GM19239 (cell line): ENCODE data around the gene PLA1A.
"Not testable (repeated sequence)": the region's sequence is repeated elsewhere in the genome, so short reads cannot be mapped to it uniquely, and the experiment has no call there.

Experiments
- DNase-seq: peaks from one replicate; pipeline ENCODE4 v3.0.0; 2011; ENCODE audit warnings: low spot score; ENCODE audit not compliant: insufficient read length
- FAIRE-seq: peaks from 2 replicates; lab custom pipeline; 2011; peaks lifted over from hg19 to GRCh38; lab: Jason Lieb, UNC

Gene PLA1A

DNA sequence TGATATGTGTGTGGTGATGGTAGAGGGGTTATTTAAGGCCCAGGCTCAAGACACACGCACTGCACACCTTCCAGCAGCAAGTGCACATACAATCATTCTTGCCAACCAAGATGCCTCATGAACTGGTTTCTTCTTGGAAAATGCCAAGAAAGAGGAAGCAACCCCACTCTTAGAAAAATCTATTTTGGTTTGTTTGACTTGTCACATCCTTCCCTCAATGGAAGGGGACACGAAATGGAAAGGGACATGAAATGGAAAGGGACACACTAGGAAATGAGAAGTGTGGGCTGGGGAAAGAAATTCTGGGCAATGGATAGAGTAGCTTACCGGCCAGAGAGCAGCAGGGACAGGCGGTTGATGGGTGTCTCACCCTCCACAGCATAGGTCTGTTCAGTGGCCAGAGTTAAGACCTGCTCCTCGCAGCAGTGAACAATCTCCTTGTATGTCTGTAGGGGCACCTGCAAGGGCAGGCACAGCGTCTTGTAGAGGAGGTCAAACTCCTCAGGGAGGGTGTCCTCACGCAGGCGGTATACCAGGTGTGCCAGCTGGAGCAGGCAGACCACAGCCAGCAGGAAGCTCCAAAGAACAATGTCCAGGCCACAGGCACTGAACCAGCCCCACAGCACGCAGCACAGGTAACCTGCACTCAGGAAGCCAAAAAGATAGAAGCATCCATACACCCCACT is 62.1 kb downstream of the PLA1A start:
- FAIRE-seq, result no peak
- DNase-seq, result no peak

DNA sequence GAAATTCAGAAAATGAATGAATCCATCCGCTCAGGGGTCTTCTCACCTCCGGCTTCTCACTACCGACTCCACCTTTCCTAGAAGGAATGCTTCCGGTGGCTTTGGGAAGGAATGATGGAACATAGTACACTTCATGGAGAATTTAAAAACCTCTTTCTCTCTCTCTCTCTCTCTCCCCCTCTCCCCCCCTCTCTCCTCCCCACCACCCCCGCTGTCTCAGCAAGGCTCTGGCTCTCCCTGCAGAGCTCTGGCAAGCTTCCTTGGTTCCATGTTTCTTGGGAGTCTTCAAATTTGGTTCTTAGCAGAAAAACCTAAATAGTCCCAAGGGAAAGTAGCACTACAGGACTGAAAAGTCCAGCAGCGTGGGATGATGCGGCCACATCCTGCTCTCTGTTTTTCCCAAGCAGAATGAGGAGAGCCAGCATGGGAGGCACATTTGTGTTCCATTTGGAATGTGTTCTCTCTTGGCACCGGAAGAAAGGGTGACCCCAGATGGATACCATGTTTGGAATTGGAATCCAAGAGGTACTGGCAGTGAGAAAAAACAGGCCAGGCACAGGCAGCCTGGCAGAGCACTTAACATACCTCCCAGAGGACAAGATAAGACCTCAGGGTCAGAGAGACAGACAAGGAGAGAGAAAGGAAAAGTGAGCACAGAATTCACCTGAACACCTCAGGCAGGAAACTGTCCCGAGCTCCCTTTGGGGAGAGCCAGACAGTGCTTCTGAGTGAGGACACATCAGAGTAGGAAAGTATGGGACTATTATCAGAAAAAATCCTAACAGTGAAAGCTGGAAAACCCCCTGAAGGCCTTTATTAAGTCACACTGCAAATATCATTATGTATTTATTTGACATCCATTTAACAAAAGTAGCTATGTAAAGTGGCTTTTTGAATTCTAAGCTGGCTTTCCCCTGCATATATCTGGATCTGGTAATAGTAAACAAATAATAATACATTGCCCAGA is 63.1 kb downstream of the PLA1A start, which contains the start of gene POPDC2:
POPDC2 (minus strand) TSS at position 116 of the 967 bp plus-strand sequence. CDS start 166 bp downstream, outside the sequence.
- FAIRE-seq, result no peak
- DNase-seq, result no peak

DNA sequence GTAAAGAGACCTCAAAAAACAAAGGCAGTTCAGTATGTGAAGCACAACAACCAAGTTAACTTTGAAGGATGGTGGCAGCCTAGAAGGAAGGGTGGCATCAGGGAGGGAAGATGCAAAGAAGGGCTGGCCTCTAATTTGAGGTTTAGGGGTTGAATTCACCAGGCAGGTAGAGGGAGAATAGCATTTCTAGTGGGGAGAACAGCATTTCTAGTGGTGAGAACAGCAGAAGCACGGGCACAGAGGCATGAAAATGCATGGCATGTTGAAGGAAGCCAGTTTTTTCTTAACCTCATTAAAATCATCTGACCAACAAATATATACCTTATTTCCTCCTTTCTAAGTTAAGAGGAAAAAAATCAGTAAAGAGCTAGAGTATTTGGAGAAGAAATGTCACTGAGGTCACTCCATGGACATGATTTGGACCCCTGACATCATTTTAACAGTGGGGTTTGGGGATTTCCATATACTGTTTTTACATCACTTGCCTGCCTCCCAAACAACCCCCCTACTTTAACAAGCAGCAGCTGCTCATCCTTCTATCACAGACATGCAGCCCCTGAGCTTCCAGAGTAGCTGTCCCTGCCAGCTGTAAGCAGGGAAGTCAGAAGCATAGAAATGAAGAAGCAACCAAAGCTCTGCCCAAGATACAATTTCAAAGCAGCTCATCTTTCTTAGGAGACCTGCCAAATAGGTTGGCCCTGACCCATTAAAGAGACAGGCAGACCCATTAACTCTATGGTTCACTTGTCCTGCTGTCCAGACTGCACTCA is 65.1 kb downstream of the PLA1A start:
- DNase-seq (no peak), FAIRE-seq (no peak)

DNA sequence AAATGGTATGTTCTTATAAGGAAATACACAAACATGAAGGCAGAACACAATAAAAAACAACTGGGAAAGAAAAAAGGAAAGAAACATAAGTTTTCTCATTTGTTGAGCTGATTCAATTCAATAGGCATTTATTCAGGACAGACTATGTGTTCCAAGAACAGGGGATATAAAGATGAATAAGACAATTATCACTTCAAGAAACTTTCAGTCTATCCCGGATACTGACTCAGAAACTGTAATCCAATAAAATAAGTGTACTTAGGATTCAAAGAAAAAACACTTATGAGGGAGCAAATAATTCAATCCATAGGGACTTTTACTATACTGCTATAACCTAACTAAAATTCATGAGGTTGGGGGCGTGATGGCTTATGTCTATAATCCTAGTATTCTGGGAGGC is 66.2 kb downstream of the PLA1A start:
- DNase-seq (no peak), FAIRE-seq (no peak)

DNA sequence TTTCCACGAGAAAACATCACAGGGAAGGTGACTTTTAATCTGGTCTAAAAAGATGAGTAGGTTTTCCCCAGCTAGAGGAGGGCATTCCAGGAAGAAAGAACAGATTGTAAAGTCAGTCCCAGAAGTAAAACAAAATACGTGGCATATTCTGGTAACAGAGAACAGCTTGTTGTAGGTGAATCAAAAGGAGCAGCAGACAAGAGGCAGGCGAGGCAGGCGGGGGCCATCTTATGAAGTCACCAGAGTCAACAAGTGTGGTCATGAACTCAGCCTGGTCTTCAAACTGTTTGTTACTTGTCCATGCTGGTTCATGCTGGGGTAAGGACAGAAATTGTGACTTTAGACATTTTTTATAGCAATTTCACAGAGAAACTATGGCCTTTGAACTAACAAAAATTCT is 66.7 kb downstream of the PLA1A start:
- DNase-seq (no peak), FAIRE-seq (no peak)

DNA sequence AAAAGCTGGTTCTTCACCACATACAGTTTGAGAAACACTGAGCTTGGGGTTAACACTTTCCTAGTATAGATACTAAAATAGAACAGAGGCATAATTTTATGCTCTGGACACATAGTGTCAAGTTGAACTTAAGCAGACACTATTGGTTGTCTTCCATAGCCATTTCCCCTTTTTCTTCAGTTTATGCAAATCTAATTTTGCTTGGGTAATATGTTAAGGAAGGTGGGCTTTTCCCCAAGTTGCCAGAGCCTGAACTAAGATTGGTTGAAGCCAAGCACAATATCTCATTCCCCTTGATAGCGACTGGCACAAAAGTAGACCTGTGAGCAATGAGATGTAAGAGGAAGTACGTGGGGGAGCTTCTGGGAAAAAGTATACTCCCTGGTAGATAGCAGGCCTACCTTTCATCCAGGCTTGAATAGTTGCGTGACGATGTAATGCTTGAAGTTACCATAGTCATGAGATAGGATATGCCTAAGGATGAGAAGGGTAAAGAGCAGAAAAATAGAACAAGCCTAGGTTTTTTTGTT is 67.2 kb downstream of the PLA1A start:
- no peak for DNase-seq

DNA sequence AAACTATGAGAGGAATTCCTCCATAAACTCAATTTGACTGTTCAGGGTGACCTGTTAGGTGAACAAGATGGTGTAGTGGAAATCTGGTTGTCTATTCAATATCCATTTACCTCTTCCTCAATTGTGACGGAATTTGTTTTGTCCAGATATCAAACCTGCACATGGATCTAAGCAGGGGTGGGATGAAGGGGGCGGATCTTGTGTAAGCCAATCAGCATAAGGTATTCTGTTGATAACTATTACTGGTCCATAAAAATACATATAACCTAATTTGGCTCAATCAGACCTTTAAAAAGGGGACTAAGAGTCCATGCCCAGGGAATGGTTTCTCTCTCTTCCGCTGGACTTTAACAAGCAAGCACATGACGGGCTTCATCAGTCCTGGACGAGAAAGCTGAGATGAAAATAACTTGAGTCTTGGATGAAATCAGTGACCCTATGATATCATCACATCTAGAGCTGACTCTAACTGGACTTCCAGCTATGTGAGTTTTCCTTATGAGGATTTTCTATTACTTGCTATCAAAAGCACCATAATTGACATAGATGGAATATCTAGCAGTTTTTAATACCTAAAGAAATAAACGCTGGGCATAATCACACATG is 68.4 kb downstream of the PLA1A start:
- no peak for DNase-seq
- peak; percentile 47 for FAIRE-seq

More for the DNA sequence above, 67.2 kb downstream of the PLA1A start:
- FAIRE-seq, result no peak

DNA sequence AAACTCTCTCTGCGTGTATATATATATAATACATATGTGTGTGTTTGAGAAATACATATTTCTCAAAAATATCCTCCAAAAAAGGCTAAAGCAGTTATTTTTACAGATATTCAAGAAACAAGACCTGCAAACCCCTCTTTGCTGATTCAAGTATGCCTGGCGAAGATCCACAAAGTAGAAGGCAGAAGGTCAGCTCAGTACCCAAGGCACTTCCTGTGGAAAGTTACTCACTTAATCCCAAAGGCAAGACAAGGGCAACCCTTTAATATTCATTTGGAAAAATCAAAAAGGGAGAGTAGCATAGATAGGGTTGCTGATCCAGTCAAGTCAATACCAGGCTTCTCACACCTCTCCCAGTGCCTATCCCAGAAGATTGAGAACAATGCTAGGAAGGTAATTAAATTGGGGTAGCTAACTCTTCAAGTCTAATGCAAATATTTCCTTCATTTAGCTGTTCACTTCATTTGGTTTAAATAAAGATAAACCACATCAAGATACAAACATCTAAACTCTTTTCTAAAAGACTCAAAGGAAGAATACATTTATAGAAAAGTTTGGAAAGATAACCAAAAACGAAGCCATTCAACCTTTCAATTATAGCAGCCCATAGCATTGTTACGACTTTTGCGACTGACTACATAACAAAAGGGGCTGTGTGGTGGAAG is 72.4 kb downstream of the PLA1A start:
- no peak for DNase-seq
- peak; percentile 21 for FAIRE-seq

DNA sequence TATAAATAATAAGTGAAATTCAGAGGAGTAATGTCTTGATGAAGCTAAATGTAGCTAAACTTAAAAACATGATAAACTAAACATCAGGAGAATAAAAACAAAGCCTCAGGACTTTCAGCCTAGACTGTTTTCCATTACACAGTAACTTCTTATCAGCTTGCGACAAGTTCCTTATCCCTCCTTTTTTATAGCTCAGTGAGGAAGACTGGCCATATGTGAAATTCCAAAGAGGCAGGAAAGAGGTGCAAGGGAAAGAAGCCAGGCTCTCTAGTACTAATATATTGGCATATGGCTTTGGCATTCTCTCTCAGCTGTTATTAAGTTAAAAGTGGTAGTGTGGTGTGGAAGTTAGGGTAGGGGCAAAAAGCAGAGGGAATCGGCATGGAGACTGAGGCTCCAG is 75.1 kb downstream of the PLA1A start:
- DNase-seq (no peak), FAIRE-seq (peak; percentile 11)

DNA sequence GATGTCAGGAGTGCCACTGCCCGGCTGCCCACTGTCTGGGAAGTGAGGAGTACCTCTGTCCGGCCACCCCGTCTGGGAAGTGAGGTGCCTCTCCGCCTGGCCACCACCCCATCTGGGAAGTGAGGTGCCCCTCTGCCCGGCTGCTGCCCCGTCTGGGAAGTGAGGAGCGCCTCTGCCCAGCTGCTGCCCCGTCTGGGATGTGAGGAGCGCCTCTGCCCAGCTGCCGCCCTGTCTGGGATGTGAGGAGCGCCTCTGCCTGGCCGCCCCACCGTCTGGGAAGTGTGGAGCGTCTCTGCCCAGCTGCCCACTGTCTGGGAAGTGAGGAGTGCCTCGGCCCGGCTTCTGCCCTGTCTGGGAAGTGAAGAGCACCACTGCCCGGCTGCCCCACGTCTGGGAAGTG is 76.2 kb downstream of the PLA1A start:
- FAIRE-seq, result no peak
- DNase-seq, result no peak

DNA sequence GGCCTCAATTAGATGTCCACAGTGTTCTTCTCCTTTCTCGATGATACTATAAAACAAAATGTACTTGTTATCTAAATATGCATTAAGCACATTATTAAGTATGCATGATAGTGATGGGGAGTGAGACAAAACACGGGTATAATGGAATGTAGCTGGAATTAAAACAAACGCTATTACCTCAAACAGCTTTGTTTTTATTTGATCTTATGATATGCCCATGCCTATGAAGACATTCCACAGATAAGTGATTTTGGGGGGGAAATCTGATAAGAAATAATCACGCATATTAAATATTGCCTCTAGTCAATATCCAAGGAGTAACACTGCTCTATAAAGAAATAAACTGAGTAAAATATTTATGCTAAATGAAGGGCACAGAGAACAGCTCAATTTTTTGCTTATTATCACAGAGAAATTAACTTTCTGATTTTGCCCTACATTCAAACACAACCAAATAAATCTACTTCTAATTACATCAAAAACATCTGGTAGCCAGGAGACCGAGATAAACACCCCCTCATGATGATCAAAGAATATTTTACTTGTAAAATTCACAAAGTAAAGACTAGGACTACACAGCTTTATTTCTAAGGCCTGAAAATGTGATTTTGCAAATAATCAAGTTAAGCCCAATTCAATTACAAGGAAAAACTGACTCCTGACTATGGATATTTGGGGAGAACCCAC is 77.6 kb downstream of the PLA1A start:
- DNase-seq (no peak), FAIRE-seq (peak; percentile 68)

DNA sequence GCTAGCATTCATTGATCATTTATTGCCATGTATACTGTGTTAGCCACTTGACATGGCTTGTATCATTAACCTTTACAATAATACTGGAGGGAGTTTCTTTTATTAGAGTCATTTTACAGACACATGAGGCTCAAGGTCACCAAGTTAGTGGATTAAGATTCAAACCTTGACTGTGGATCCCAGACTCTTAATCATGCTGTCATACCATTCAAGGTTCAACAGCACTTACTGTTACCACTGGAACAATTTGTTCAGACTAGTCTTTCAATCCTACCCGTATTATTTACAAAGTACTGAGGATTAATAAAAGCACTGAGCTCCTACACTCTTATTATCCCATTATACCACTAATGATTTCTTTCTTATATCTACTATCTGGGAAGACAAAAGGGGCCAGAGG is 78.3 kb downstream of the PLA1A start:
- peak; percentile 79 for FAIRE-seq

DNA sequence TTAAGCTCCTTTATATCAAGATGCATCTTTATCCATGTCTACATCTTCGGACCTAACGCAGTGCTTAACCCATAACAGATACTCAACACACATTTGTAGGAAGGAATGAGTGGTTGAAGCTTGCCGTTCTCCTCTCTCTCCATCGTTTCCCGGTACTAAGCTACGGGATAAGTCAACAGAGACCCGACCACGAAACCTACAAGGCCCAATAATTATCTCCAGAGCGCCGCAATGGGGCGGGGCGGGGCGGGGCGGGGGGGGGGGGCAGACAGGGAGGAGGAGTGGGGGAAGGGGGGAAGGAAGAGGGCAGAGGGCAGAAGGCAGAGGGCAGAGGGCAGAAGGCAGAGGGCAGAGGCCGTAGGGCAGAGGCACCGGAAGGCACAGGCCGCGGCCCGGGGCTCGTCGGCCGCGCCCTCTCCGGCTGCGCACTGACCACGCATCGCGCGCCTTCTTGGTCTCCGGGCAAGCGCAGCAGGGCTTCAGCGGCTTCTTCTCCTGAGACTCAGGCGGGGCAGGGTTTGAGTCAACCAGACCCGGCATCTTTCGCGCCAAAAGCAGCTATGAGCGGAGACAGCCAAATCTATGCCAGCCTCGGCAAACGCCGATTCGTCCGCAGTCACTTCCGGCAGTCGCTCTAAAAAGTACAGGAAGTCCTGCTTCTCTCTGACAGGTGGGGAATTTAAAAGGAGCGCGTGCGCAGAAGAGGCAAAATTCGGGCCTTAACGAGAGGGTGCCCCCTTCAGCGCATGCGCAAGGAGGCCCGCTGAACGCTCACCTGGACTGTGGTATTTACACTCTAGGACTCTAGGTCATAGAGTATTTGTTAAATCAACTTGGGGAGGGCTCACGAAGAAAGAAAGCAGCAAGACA is 79.3 kb downstream of the PLA1A start, which contains the start of gene COX17:
COX17 (minus strand) TSS at position 636 of the 870 bp plus-strand sequence; CDS start at position 540, 96 bp downstream.
- FAIRE-seq, result peak; percentile 99
- peak; percentile 79 for DNase-seq

More for the DNA sequence above, 78.3 kb downstream of the PLA1A start:
- no peak for DNase-seq

DNA sequence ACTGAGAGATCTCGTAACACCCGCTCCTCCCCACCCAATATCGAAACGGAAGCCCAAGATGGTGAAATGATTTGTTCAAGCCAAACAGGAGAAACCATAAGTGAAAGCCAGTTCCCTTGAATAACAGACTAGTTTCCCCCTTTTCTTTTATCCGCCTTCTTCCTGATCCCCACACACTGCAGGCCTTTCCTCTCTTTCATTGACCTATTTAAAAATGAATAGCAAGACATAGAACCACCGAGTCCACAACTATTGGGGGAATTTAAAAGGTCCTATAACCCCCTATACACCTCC is 79.9 kb downstream of the PLA1A start:
- DNase-seq, result no peak
- FAIRE-seq, result no peak

DNA sequence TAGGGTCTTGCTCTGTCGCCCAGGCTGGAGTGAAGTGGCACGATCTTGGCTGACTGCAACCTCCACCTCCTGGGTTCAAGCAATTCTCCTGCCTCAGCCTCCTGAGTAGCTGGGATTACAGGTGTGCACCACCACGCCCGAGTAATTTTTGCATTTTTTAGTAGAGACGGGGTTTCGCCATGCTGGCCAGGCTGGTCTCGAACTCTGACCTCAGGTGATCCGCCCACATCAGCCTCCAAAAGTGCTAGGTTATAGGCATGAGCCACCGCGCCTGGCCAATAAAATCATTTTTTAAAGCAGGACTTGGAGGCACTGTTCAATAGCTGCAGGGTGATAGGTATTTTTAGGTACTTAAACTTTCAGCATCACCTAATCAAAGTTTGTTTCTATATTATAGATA is 80.5 kb downstream of the PLA1A start:
- peak; percentile 26 for FAIRE-seq
- DNase-seq, result not testable (repeated sequence)
